ENCODE measurements around the gene ARHGEF28. TPM values are rescaled to one million over a fixed set of nuclear protein-coding genes. Genes with fewer than 3 reads are reported as not detected.

The ARHGEF28 gene
- polyA plus RNA-seq, 1 experiment, result 8.8 TPM

DNA sequence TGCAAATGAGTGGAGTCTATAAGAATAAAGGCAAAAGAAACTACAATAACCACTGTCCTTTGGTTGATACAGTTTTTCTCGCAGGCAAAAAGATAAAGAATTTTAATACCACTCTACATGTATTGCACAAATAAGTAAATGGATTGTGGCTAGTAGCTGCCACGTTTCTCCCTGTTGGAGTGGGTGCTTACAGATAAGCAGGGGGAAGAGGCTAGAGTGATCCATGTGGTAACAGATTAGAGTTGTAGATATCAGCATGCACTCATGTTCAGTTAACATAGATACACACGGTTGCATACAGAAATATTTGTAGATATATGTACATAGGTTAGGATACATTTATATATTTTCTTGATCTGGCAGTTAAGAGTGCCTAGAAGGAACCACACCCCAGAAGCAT, 179.5 kb downstream of the ARHGEF28 start:
- POLR2A ChIA-PET, result no interaction called here
- CTCF ChIA-PET, result no interaction called here
- H3K9me3 ChIP-seq (ENCODE audit: control insufficient read depth, insufficient read depth, low read length), result no peaks in the 10 kb centered on the region
- no peaks in the 10 kb centered on the region for H3K27me3 ChIP-seq (ENCODE audit: control insufficient read depth, insufficient read depth, low read length)
- no peak overlapping the region for H3K27ac ChIP-seq (ENCODE audit: low read depth, low read length)
- no peak for DNase-seq (ENCODE audit: low read depth, low spot score)
- no peak overlapping the region for H3K4me3 ChIP-seq (ENCODE audit: low read depth, low read length)
- TF ChIP-seq, protein P1, sequence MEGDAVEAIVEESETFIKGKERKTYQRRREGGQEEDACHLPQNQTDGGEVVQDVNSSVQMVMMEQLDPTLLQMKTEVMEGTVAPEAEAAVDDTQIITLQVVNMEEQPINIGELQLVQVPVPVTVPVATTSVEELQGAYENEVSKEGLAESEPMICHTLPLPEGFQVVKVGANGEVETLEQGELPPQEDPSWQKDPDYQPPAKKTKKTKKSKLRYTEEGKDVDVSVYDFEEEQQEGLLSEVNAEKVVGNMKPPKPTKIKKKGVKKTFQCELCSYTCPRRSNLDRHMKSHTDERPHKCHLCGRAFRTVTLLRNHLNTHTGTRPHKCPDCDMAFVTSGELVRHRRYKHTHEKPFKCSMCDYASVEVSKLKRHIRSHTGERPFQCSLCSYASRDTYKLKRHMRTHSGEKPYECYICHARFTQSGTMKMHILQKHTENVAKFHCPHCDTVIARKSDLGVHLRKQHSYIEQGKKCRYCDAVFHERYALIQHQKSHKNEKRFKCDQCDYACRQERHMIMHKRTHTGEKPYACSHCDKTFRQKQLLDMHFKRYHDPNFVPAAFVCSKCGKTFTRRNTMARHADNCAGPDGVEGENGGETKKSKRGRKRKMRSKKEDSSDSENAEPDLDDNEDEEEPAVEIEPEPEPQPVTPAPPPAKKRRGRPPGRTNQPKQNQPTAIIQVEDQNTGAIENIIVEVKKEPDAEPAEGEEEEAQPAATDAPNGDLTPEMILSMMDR (IDR thresholded peaks at IDR 0.05; ENCODE audit: low read depth, low read length), result no peak

DNA sequence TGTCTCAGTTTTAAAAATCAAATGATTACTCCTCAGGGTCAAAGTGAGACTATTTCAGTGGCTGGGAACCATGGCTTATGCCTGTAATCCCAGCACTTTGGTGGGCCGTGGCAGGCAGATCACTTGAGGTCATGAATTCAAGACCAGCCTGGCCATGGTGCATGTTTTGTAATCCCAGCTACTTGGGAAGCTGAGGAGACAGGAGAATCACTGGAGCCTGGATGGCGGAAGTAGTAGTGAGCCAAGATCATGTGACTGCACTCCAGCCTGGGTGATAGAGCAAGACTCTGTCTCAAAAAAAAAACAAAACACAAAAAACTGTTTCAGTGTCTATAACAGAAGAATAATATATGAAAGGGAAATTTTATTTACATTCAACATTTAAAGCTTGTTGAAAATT, 182.9 kb downstream of the ARHGEF28 start:
- Histone ChIP-seq H3K9me3 (ENCODE audit: control insufficient read depth, insufficient read depth, low read length) (no peaks in the 10 kb centered on the region), H3K4me3 (ENCODE audit: low read depth, low read length) (no peak overlapping the region), H3K27me3 (ENCODE audit: control insufficient read depth, insufficient read depth, low read length) (no peaks in the 10 kb centered on the region), H3K27ac (ENCODE audit: low read depth, low read length) (no peak overlapping the region)
- TF ChIP-seq, protein P1 (IDR thresholded peaks at IDR 0.05; ENCODE audit: low read depth, low read length), result no peak
- CTCF ChIA-PET, result interaction anchor here (1.0 to 2.2 kb wide), 2 partner anchors 16 to 218 kb away, joined by 3 to 11 read pairs; no protein-coding TSS in a partner anchor
- no peak for DNase-seq (ENCODE audit: low read depth, low spot score)
- POLR2A ChIA-PET, result no interaction called here

DNA sequence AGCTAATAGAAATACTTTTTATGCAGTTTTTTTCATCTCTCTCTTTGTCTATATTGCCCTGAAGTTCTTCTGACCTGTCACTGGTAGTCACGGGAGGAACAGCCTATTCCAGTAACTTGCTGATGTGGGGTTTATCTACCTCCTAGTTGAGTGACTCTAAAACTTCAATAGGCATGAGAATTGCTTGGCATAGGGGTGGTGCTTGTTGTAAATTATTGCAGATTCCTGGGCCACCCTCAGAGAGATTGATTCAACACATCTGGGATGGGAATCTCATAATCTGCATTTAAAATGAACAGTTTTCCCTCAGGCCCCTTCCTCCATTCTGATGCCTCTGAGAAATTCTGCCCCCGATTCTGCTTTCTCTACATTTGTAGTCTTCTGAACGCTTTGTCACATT, 184.4 kb downstream of the ARHGEF28 start:
- CTCF ChIA-PET, result interaction anchor here (2.2 kb wide), 1 partner anchor 17 kb away, joined by 11 read pairs; no protein-coding TSS in a partner anchor
- Histone ChIP-seq H3K27ac (ENCODE audit: low read depth, low read length) (no peak overlapping the region), H3K4me3 (ENCODE audit: low read depth, low read length) (no peak overlapping the region), H3K27me3 (ENCODE audit: control insufficient read depth, insufficient read depth, low read length) (no peaks in the 10 kb centered on the region), H3K9me3 (ENCODE audit: control insufficient read depth, insufficient read depth, low read length) (no peaks in the 10 kb centered on the region)
- TF ChIP-seq, protein P1 (IDR thresholded peaks at IDR 0.05; ENCODE audit: low read depth, low read length), result no peak
- DNase-seq (ENCODE audit: low read depth, low spot score), result no peak
- POLR2A ChIA-PET, result no interaction called here

DNA sequence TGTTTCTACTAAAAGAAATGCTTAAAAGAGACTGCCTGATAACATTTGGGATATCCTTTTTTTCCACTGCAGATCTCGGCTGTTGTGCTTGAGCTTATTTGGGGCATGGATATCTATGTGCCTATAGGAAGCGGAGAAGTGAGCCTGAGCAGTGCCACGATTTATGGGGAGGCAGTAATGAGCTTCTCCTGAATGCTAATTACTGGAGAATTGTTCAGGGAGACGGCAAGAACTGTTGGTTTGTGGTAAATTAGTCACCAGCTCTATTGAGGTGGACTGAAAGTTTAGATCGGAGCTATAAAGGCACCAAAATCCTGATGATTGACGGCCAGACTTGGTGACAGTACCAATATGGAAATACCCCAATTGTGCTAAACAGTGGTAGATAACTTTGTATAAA, 186.5 kb downstream of the ARHGEF28 start:
- H3K4me3 ChIP-seq (ENCODE audit: low read depth, low read length), result no peak overlapping the region
- no peak for DNase-seq (ENCODE audit: low read depth, low spot score)
- ChIA-PET CTCF (interaction anchor here (1.0 to 2.2 kb wide), 2 partner anchors 20 to 90 kb away, joined by 5 to 8 read pairs; no protein-coding TSS in a partner anchor), POLR2A (no interaction called here)
- no peaks in the 10 kb centered on the region for H3K27me3 ChIP-seq (ENCODE audit: control insufficient read depth, insufficient read depth, low read length)
- H3K27ac ChIP-seq (ENCODE audit: low read depth, low read length), result no peak overlapping the region
- no peaks in the 10 kb centered on the region for H3K9me3 ChIP-seq (ENCODE audit: control insufficient read depth, insufficient read depth, low read length)
- TF ChIP-seq, protein P1 (IDR thresholded peaks at IDR 0.05; ENCODE audit: low read depth, low read length), result no peak

DNA sequence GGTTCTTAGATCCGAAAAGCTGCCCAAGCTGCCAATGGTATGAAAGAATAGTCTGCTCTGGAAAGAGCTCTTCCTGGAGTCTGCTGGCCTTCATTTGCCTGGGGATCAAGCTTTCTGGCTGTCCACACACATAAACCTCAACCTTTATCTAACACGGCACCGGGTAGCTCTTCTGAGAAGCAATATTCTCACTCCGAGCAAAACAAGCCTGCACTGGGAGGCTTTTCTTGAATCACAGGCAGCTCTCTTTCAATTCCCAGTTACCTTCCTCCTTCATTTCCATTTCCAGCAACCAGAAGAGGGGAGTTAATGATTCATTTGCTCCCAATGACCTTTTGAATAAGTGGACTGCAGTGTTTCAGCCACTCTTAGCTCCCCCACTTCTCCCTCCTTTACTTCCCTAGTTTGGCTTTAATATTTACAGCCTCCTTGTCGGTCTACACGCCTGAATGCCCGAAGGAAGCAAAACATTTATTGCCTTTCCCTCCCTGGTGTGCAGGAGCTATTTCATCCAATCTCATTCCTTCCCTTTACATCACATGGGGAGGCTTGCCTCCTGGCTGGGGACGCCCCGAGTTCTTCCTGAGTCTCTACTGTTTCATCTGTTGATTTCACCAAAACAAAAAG, 187.1 kb downstream of the ARHGEF28 start:
- no peaks in the 10 kb centered on the region for H3K27me3 ChIP-seq (ENCODE audit: control insufficient read depth, insufficient read depth, low read length)
- H3K9me3 ChIP-seq (ENCODE audit: control insufficient read depth, insufficient read depth, low read length), result no peaks in the 10 kb centered on the region
- H3K27ac ChIP-seq (ENCODE audit: low read depth, low read length), result no peak overlapping the region
- ChIA-PET CTCF (interaction anchor here (1.0 to 2.2 kb wide), 2 partner anchors 20 to 89 kb away, joined by 5 to 8 read pairs; no protein-coding TSS in a partner anchor), POLR2A (interaction anchor here (0.6 kb wide), 1 partner anchor 23 kb away, joined by 4 read pairs; no protein-coding TSS in a partner anchor)
- no peak for DNase-seq (ENCODE audit: low read depth, low spot score)
- no peak overlapping the region for H3K4me3 ChIP-seq (ENCODE audit: low read depth, low read length)
- TF ChIP-seq, protein P1 (IDR thresholded peaks at IDR 0.05; ENCODE audit: low read depth, low read length), result no peak

All from AG04450 (cell line).